Measurements from ENCODE around the gene FRRS1L. TPM values are rescaled to one million over a fixed set of nuclear protein-coding genes. Genes with fewer than 3 reads are reported as not detected.
A peak's percentile ranks its signal among the peaks of the same experiment; 100 is the strongest.

Gene FRRS1L
- total RNA-seq, 6 experiments from 2014 or later = not detected

GRCh38 chr9:109124121-109124520, 42.9 kb downstream of the FRRS1L start:
- no peaks in the 10 kb centered on the region for H3K9me3 ChIP-seq
- TF ChIP-seq, protein P1, sequence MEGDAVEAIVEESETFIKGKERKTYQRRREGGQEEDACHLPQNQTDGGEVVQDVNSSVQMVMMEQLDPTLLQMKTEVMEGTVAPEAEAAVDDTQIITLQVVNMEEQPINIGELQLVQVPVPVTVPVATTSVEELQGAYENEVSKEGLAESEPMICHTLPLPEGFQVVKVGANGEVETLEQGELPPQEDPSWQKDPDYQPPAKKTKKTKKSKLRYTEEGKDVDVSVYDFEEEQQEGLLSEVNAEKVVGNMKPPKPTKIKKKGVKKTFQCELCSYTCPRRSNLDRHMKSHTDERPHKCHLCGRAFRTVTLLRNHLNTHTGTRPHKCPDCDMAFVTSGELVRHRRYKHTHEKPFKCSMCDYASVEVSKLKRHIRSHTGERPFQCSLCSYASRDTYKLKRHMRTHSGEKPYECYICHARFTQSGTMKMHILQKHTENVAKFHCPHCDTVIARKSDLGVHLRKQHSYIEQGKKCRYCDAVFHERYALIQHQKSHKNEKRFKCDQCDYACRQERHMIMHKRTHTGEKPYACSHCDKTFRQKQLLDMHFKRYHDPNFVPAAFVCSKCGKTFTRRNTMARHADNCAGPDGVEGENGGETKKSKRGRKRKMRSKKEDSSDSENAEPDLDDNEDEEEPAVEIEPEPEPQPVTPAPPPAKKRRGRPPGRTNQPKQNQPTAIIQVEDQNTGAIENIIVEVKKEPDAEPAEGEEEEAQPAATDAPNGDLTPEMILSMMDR (IDR thresholded peaks at IDR 0.05) = no peak
- no peak for TF ChIP-seq POLR2A (IDR thresholded peaks at IDR 0.05)
- DNase-seq (no peak), ATAC-seq (no peak)
- no peaks in the 10 kb centered on the region for H3K27me3 ChIP-seq
- intact Hi-C loops (cut with DNase I) = no loop called here
- peaks cover 0 to 3% (median 0%) of the 10 kb centered on the region in 4 donors for H3K4me1 ChIP-seq
- H3K27ac ChIP-seq = no peak overlapping the region
- H3K4me3 ChIP-seq = no peak overlapping the region
- 17% methylated on average over 2 of the region's 2 CpGs for WGBS (ENCODE audit: insufficient coverage, low coverage, low lambda C conversion rate, missing lambda C conversion rate)
- H3K36me3 ChIP-seq = no peaks in the 10 kb centered on the region

- H3K9me3 ChIP-seq = no peaks in the 10 kb centered on the region
- H3K27me3 ChIP-seq = no peaks in the 10 kb centered on the region
- DNase-seq (no peak), ATAC-seq (no peak)
- peaks cover 0 to 3% (median 0%) of the 10 kb centered on the region in 4 donors for H3K4me1 ChIP-seq
- peak overlapping the region in 1 of 3 donors; percentile 40 for H3K27ac ChIP-seq
- WGBS (ENCODE audit: insufficient coverage, low coverage, low lambda C conversion rate, missing lambda C conversion rate) = 54% methylated on average over 11 of the region's 12 CpGs
- no peak overlapping the region for H3K4me3 ChIP-seq
- intact Hi-C loops (cut with DNase I) = no loop called here
- no peaks in the 10 kb centered on the region for H3K36me3 ChIP-seq
- TF ChIP-seq, protein P1 (IDR thresholded peaks at IDR 0.05) = no peak
- no peak for TF ChIP-seq POLR2A (IDR thresholded peaks at IDR 0.05)
Measured at GRCh38 chr9:109122726-109123621, 44.1 kb downstream of the FRRS1L start.

- Histone ChIP-seq H3K27ac (no peak overlapping the region), H3K9me3 (no peaks in the 10 kb centered on the region), H3K4me3 (no peak overlapping the region), H3K36me3 (no peaks in the 10 kb centered on the region), H3K27me3 (no peaks in the 10 kb centered on the region), H3K4me1 (peaks cover 0 to 19% (median 11%) of the 10 kb centered on the region in 4 donors)
- ATAC-seq = no peak
- DNase-seq = no peak
- no peak for TF ChIP-seq POLR2A (IDR thresholded peaks at IDR 0.05)
- TF ChIP-seq, protein P1 (IDR thresholded peaks at IDR 0.05) = no peak
- intact Hi-C loops (cut with DNase I) = no loop called here
- 75% methylated on average over 8 of the region's 11 CpGs for WGBS (ENCODE audit: insufficient coverage, low coverage, low lambda C conversion rate, missing lambda C conversion rate)
Measured at GRCh38 chr9:109121232-109121796, 45.7 kb downstream of the FRRS1L start.

- intact Hi-C loops (cut with DNase I) = no loop called here
- no peak for ATAC-seq
- Histone ChIP-seq H3K27me3 (no peaks in the 10 kb centered on the region), H3K27ac (no peak overlapping the region), H3K36me3 (no peaks in the 10 kb centered on the region), H3K4me3 (no peak overlapping the region), H3K9me3 (no peaks in the 10 kb centered on the region), H3K4me1 (peaks cover 0 to 29% (median 15%) of the 10 kb centered on the region in 4 donors)
- no peak for DNase-seq
- TF ChIP-seq POLR2A (IDR thresholded peaks at IDR 0.05) = no peak
- TF ChIP-seq, protein P1 (IDR thresholded peaks at IDR 0.05) = no peak
- 31% methylated on average over 13 of the region's 13 CpGs for WGBS (ENCODE audit: insufficient coverage, low coverage, low lambda C conversion rate, missing lambda C conversion rate)
Measured at GRCh38 chr9:109120204-109120789, 46.8 kb downstream of the FRRS1L start.
